ENCODE data around the gene TTN.
A peak's percentile ranks its signal among the peaks of the same experiment; 100 is the strongest.

The TTN gene

DNA sequence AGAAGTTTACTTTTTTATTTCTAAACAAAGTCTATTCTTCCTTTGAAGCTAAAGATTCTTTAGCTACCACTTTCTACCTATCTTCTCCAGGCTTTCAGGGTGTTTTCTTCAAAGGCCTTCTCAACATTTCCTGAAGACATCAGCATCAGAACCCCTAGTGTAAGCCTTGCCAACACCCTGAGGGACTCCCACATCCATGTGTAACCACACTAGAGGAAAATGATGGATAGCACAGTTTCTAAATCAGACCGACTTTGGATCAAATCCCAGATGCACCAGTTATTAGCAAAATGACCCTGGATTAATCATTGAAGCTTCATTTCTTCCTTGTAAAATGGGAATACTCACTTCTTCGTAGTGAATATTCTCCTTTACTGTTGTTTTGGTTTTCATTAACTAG lies 4.7 kb upstream of the TTN start:
- no peak for DNase-seq (ENCODE audit: extremely low read depth, low read depth)
- no peak for TF ChIP-seq CTCF (IDR thresholded peaks at IDR 0.05; ENCODE audit: low read depth, low read length)

GRCh38 chr2:178811045-178811444 lies 3.8 kb upstream of the TTN start:
- no peak for TF ChIP-seq CTCF (IDR thresholded peaks at IDR 0.05; ENCODE audit: low read depth, low read length)

GRCh38 chr2:178810422-178810821 lies 3.2 kb upstream of the TTN start:
- DNase-seq (ENCODE audit: extremely low read depth, low read depth), result no peak
- TF ChIP-seq CTCF (IDR thresholded peaks at IDR 0.05; ENCODE audit: low read depth, low read length), result no peak

More at GRCh38 chr2:178811045-178811444, 3.8 kb upstream of the TTN start:
- no peak for DNase-seq (ENCODE audit: extremely low read depth, low read depth)

DNA sequence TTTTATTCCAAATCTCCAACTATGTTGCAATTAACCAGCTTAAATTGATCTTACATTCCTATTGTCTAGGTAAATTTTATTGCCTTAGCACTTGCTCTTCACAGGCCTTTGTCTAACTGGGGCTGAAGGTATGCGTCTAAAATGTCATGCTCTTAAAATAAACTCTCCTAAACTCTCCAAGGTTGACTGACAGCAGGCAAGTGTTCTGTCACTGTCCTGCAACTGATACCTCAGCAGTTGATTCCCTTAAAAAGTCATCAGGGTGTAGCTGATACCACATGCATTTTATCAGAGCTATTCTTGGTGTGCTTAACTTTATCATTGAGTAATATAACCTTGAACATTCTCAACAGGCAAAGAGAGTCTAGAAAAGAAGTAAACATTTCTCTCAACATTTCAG lies 680 bp downstream of the TTN start:
- no peak for TF ChIP-seq CTCF (IDR thresholded peaks at IDR 0.05; ENCODE audit: low read depth, low read length)

GRCh38 chr2:178805457-178805856 lies 1.8 kb downstream of the TTN start:
- no peak for DNase-seq (ENCODE audit: extremely low read depth, low read depth)

More for the DNA sequence above, 680 bp downstream of the TTN start:
- no peak for DNase-seq (ENCODE audit: extremely low read depth, low read depth)

DNA sequence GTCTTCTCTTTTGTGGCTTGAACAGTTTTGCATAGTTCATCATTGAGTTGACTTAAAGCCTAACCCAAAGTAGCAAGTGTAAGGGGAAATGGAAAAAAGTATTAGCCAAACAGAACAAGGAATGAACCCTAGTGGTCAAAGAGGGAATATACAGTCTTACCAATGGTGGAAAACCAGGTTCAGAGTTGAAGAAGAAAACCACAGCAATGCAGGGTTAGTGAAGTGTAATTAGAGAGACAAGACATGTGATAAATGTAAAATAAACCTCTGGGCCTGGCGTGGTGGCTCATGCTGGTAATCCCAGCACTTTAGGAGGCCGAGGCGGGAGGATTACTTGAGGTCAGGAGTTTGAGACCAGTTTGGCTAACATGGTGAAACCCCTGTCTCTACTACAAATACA lies 2.4 kb downstream of the TTN start:
- TF ChIP-seq CTCF (IDR thresholded peaks at IDR 0.05; ENCODE audit: low read depth, low read length), result peak; percentile 25
- no peak for DNase-seq (ENCODE audit: extremely low read depth, low read depth)

More at GRCh38 chr2:178805457-178805856, 1.8 kb downstream of the TTN start:
- no peak for TF ChIP-seq CTCF (IDR thresholded peaks at IDR 0.05; ENCODE audit: low read depth, low read length)

DNA sequence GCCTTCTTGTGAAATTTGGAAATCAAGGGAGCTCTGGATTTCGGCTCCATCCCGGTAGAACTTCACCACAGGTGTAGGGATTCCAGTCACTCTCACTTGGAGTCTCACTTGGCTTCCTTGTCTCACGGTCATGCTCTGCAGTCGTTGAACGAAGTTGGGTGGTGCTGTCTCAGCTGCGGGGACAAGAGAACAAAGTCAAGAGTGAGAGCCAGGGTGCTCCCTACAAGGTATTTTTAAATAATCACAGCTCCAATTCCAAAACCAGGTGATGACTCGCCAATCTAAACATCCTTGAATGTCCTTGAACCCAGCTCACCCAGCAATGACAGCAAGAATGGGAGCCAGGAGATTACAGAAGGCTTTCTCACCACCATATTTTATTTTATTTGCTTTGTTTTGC lies 6.7 kb downstream of the TTN start:
- no peak for DNase-seq (ENCODE audit: extremely low read depth, low read depth)
- no peak for TF ChIP-seq CTCF (IDR thresholded peaks at IDR 0.05; ENCODE audit: low read depth, low read length)

Measured in AG09319 (cell line).